HepG2 (cell line): ENCODE data around the gene PJA2.

Source experiments
- EZH2 ChIP-seq: conservative IDR thresholded peaks from 2 replicates; pipeline ENCODE4 v1.6.1; 2012; ENCODE audit warnings: mild to moderate bottlenecking, low read depth, low read length, moderate library complexity
- ISX ChIP-seq: sonication (generic); formaldehyde crosslinking; conservative IDR thresholded peaks from 2 replicates; pipeline ENCODE4 v1.5.0; 2020; ENCODE audit warnings: missing genetic modification reagents
- POLR2A ChIP-seq, 2 experiments: IDR thresholded peaks; 2 replicates each; pipeline ENCODE4 v1.6.1; 2011; ENCODE audit warnings: low read depth in 2 of 2, low read length in 2 of 2, mild to moderate bottlenecking in 1 of 2, moderate library complexity in 1 of 2; ENCODE audit not compliant: insufficient read depth in 1 of 2
- PRDM10 ChIP-seq: sonication (generic); formaldehyde crosslinking; IDR thresholded peaks from 2 replicates; pipeline ENCODE4 v1.4.0; 2020; ENCODE audit warnings: low read depth, missing genetic modification reagents
- ZNF121 ChIP-seq: sonication (generic); formaldehyde crosslinking; IDR thresholded peaks from 2 replicates; pipeline ENCODE4 v1.5.0; 2020; ENCODE audit warnings: mild to moderate bottlenecking, missing genetic modification reagents
- ZNF280D ChIP-seq: sonication (generic); formaldehyde crosslinking; IDR thresholded peaks from 2 replicates; pipeline ENCODE4 v1.5.1; 2020; ENCODE audit warnings: mild to moderate bottlenecking, missing genetic modification reagents
- ZNF609 ChIP-seq: sonication (generic); formaldehyde crosslinking; IDR thresholded peaks from 2 replicates; pipeline ENCODE4 v1.4.0; 2020; ENCODE audit warnings: mild to moderate bottlenecking, missing genetic modification reagents, borderline replicate concordance
- ZNF772 ChIP-seq: sonication (generic); formaldehyde crosslinking; IDR thresholded peaks from 2 replicates; pipeline ENCODE4 v1.5.0; 2020; ENCODE audit warnings: mild to moderate bottlenecking, missing genetic modification reagents

- TF ChIP-seq ISX (CRISPR knock-in tag) (no peak), POLR2A (IDR thresholded peaks at IDR 0.05; ENCODE audit: insufficient read depth in 1 of 2, low read depth in 2 of 2, low read length in 2 of 2) (no peak), ZNF772 (CRISPR knock-in tag) (no peak), PRDM10 (CRISPR knock-in tag) (no peak), ZNF280D (no peak), EZH2 (no peak), ZNF609 (no peak), ZNF121 (CRISPR knock-in tag) (no peak)
Observed at GRCh38 chr5:109347252-109347888, 62.4 kb downstream of the PJA2 start.
